Neural progenitor cell (in vitro differentiated cells): ENCODE measurements around the gene ARL17B.
"Not testable (repeated sequence)": the region's sequence is repeated elsewhere in the genome, so short reads cannot be mapped to it uniquely, and the experiment has no call there.

Experiments
- CTCF ChIP-seq: fragments of 200-600 bp; sonication (generic); IDR thresholded peaks from 2 replicates; pipeline ENCODE4 v1.5.1; 2017; ENCODE audit warnings: antibody characterized with exemption, mild to moderate bottlenecking
- EZH2 ChIP-seq: fragments of 200-600 bp; sonication (generic); IDR thresholded peaks from 2 replicates; pipeline ENCODE4 v1.6.1; 2017; ENCODE audit warnings: antibody characterized with exemption, mild to moderate bottlenecking, moderate library complexity
- EZH2phosphoT487 ChIP-seq: fragments of 200-600 bp; sonication (generic); IDR thresholded peaks from 2 replicates; pipeline ENCODE4 v1.6.1; 2017; ENCODE audit warnings: antibody characterized with exemption

DNA sequence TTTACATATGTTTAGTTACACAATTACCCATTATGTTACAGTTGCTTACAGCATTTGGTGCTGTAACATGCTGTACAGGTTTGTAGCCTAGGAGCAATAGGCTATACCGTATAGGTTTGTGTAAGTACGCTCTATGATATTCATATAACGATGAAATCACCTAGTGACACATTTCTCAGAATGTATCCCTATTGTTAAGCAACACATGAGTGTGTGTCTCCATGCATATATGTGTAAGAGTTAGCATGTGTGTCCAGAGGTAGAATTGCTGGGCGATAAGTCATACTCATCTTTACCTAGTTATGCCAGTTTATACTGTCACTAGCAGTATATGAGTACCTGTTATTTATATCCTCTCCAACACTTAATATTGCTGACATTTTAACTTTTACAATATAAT is 21.6 kb upstream of the ARL17B start:
- TF ChIP-seq CTCF, EZH2, EZH2phosphoT487: not testable (repeated sequence)
